ENCODE results near the gene ALOX12B. TPM values are rescaled to one million over a fixed set of nuclear protein-coding genes. Genes with fewer than 3 reads are reported as not detected.

ALOX12B gene
- total RNA-seq, 2 donors from 2014 or later, result not detected

DNA sequence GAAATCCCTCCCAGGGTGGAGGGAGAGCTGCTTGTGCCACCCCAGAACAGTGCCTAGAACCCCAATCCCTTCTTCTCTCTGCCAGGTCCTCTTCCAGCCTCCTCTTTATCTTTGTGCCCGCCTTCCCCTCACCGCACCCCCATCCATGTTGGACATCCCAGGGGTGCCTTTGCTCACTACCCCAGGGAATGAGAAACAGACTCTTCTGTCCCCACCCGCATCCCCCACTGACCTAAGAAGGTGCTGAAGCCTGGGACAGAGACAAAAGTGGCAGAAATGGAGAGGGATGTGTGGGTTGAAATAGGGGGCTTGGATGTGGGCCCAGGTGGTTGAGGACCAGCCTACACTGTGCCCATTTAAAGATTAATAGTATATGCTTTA lies 31.7 kb downstream of the ALOX12B start:
- Histone ChIP-seq H3K4me3 (no peak overlapping the region), H3K27me3 (peaks cover 0 to 12% of the 10 kb centered on the region in 2 donors), H3K27ac (peak overlapping the region in 3 of 4 donors; percentile 7 to 70 (median 9)), H3K36me3 (replicated peaks in 1 of 2; ENCODE audit: insufficient read depth in 1 of 2, low read depth in 2 of 2) (no peaks in the 10 kb centered on the region), H3K9me3 (no peaks in the 10 kb centered on the region), H3K4me1 (peaks cover 24% of the 10 kb centered on the region)
- TF ChIP-seq POLR2A (IDR thresholded peaks at IDR 0.05) (no peak), CTCF (IDR thresholded peaks at IDR 0.05) (no peak)
- ATAC-seq (no peak), DNase-seq (no peak)
- 80 to 85% methylated on average over 3 of the region's 3 CpGs for WGBS, 2 donors
- intact Hi-C loops (cut with DNase I), result no loop called here

DNA sequence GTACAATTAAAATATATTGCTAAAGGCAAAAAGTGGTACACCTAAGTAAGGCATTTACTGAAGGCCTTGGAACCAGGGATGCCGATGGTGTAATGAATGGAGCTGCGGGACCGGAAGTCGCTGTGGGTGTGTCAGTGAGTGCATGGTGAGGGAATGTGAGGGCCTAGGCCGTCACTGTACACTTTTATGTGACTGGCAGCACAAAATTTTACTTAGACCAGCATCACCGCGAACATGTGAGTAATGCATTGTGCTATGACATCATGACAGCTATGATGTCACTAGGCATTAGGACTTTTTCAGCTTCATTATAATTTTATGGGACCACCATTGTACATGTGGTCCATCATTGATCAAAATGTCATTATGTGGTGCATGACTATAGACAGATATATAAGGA lies 33.9 kb downstream of the ALOX12B start:
- H3K4me3 ChIP-seq, result no peak overlapping the region
- no peak overlapping the region for H3K27ac ChIP-seq
- TF ChIP-seq CTCF (IDR thresholded peaks at IDR 0.05) (no peak), POLR2A (IDR thresholded peaks at IDR 0.05) (no peak)
- no peaks in the 10 kb centered on the region for H3K36me3 ChIP-seq (replicated peaks in 1 of 2; ENCODE audit: insufficient read depth in 1 of 2, low read depth in 2 of 2)
- peaks cover 0 to 12% of the 10 kb centered on the region in 2 donors for H3K27me3 ChIP-seq
- H3K9me3 ChIP-seq, result no peaks in the 10 kb centered on the region
- DNase-seq (no peak), ATAC-seq (no peak)
- 83 to 89% methylated on average over 7 of the region's 7 CpGs for WGBS, 2 donors
- peaks cover 18% of the 10 kb centered on the region for H3K4me1 ChIP-seq
- intact Hi-C loops (cut with DNase I), result no loop called here

- Histone ChIP-seq H3K36me3 (replicated peaks in 1 of 2; ENCODE audit: insufficient read depth in 1 of 2, low read depth in 2 of 2) (no peaks in the 10 kb centered on the region), H3K9me3 (no peaks in the 10 kb centered on the region), H3K4me1 (peaks cover 14% of the 10 kb centered on the region), H3K27ac (no peak overlapping the region), H3K4me3 (no peak overlapping the region), H3K27me3 (peaks cover 0 to 6% of the 10 kb centered on the region in 2 donors)
- TF ChIP-seq POLR2A (IDR thresholded peaks at IDR 0.05) (no peak), CTCF (IDR thresholded peaks at IDR 0.05) (no peak)
- intact Hi-C loops (cut with DNase I), result no loop called here
- ATAC-seq (no peak), DNase-seq (no peak)
- WGBS, 2 donors, result 71 to 75% methylated on average over 6 of the region's 6 CpGs
Observed at GRCh38 chr17:8052256-8053252, 35.0 kb downstream of the ALOX12B start.

DNA sequence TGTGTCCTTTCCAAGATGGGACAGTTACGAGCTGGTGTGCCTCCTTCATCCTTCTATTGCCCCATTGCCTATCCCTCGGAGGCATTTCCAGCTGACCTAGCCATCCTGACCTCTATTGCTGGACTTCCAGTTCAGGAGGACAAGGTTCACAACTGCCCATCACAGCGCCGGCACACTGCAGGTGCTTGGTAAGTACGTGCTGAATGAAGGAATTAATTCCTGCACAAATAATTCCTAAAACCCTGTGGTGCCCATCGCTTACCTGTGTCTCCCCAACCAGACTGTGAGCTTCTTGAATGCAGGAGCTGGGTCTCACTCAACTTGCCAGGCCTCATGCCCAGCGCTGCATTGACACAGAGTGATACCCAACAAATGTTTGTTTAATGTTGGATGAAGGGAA lies 35.7 kb downstream of the ALOX12B start:
- no peak overlapping the region for H3K4me3 ChIP-seq
- WGBS, 2 donors, result 72 to 86% methylated on average over 6 to 7 of the region's 7 CpGs
- ATAC-seq (no peak), DNase-seq (no peak)
- H3K27me3 ChIP-seq, result peaks cover 0 to 6% of the 10 kb centered on the region in 2 donors
- no peak overlapping the region for H3K27ac ChIP-seq
- H3K4me1 ChIP-seq, result peaks cover 7% of the 10 kb centered on the region
- TF ChIP-seq POLR2A (IDR thresholded peaks at IDR 0.05) (no peak), CTCF (IDR thresholded peaks at IDR 0.05) (no peak)
- H3K9me3 ChIP-seq, result no peaks in the 10 kb centered on the region
- intact Hi-C loops (cut with DNase I), result no loop called here
- H3K36me3 ChIP-seq (replicated peaks in 1 of 2; ENCODE audit: insufficient read depth in 1 of 2, low read depth in 2 of 2), result no peaks in the 10 kb centered on the region
